Omental fat pad (tissue), 4 donors: ENCODE data around the gene SOCS4. TPM values are rescaled to one million over a fixed set of nuclear protein-coding genes. Genes with fewer than 3 reads are reported as not detected.

Experiments
- ATAC-seq: fragments of 150-250 bp; one replicate; pipeline ENCODE4 v1.9.1; 2016; ENCODE audit warnings: mild to moderate bottlenecking, moderate library complexity; ENCODE audit not compliant: low FRiP score
- DNase-seq: peaks from one replicate; pipeline ENCODE4 v3.0.0-alpha.2; 2019; ENCODE audit warnings: low spot score
- total RNA-seq, 4 donors: library from RNA; depleted of rRNA; stranded (reverse); fragments of >200 nt; gene quantifications; one replicate each; pipeline ENCODE4 v1.1.0, GENCODE V29; 2016
- TF ChIP-seq, protein P1 (sequence below), 3 donors: fragments of 450-650 bp; IDR thresholded peaks; one replicate each; pipeline ENCODE4 v1.5.1; 2016 to 2017; ENCODE audit warnings: antibody characterized with exemption in 3 of 3, mild to moderate bottlenecking in 3 of 3, moderate library complexity in 2 of 3

The SOCS4 gene
- total RNA-seq, 4 donors from 2014 or later: 15.9 to 25.5 (median 21.2) TPM

DNA sequence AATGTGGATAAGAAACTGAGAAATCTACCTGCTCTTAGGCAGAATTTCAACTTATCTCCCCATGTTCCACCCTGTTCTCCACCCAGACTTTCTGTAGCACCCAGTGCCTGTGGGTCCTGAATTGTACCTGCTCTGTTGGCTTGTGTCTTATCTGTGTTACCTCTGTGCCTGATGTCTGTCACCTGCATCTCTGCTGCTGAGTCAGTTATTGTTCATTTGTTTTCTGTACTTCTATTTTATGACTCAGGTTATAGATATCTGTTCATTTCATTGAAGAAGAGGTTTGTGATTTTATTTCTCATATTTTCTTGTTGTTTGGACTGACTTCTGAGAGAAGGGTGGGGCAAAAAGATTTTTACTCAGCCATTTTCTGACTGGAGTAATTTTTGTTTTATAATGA is 11.7 kb downstream of the SOCS4 start:
- ATAC-seq: no peak

DNA sequence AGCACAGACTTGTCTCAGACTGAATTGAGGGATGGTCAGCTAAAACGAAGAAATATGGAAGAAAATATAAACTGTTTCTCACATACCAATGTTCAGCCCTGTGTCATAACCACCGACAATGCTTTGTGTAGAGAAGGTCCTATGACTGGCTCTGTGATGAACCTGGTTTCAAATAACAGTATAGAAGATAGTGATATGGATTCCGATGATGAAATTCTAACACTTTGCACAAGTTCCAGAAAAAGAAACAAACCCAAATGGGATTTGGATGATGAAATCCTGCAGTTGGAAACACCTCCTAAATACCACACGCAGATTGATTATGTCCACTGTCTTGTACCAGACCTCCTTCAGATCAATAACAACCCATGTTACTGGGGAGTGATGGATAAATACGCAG is 16.5 kb downstream of the SOCS4 start:
- ATAC-seq (no peak), DNase-seq (no peak)
- TF ChIP-seq, protein P1, sequence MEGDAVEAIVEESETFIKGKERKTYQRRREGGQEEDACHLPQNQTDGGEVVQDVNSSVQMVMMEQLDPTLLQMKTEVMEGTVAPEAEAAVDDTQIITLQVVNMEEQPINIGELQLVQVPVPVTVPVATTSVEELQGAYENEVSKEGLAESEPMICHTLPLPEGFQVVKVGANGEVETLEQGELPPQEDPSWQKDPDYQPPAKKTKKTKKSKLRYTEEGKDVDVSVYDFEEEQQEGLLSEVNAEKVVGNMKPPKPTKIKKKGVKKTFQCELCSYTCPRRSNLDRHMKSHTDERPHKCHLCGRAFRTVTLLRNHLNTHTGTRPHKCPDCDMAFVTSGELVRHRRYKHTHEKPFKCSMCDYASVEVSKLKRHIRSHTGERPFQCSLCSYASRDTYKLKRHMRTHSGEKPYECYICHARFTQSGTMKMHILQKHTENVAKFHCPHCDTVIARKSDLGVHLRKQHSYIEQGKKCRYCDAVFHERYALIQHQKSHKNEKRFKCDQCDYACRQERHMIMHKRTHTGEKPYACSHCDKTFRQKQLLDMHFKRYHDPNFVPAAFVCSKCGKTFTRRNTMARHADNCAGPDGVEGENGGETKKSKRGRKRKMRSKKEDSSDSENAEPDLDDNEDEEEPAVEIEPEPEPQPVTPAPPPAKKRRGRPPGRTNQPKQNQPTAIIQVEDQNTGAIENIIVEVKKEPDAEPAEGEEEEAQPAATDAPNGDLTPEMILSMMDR (IDR thresholded peaks at IDR 0.05): no peak

More for the DNA sequence above, 11.7 kb downstream of the SOCS4 start:
- TF ChIP-seq, protein P1 (IDR thresholded peaks at IDR 0.05): no peak
- no peak for DNase-seq

DNA sequence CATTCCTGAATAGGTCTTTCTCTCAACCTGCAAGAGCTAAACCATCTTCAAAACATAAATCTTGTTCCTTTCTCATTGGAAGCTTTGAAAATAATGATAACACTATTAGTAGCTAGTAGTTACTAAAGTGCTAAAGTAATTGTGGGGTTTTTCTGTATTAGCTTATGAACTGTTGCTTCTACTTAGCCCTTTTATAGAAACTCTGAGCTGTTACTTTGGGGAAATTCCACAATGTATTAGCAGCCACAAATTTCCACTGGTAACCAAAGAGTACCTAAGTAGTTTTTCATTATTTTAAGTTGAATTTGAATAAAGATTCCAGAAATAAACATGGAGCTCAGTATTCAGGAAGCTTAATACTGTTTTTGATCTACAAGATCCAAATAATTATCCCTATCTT is 18.1 kb downstream of the SOCS4 start:
- DNase-seq (no peak), ATAC-seq (no peak)
- TF ChIP-seq, protein P1 (IDR thresholded peaks at IDR 0.05): no peak

DNA sequence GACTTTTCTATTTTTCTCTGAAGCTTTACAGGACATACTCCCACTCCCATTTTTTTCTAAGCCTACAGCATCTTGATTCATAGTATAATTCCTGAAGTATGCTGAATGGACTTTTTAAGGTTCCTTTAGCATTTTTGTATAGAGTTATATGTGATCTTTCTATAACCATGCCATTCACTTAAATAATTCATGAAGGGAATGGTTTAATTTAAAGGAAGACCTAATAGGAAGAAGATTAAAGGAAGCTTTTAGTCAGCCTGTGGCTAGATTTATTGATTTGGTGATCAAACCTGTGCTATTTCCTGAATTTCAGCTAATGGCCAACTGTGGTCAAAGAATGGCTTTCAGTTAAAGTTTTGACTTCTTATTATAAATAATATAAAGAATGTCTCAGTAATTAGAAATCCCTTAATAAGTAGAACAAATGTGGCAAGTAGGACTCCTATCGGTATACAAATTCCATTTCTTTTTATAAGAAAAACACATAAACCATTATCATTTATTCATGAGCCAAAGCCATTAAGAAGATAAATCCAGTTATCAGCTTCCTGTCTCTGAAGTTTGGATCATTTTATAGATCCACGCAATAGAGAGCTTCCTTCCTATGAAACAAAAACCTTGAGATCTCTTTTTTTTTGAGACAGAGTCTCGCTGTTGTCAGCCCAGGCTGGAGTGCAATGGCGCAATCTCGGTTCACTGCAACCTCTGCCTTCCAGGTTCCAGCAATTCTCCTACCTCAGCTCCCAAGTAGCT is 20.4 kb downstream of the SOCS4 start:
- TF ChIP-seq, protein P1 (IDR thresholded peaks at IDR 0.05): no peak
- no peak for ATAC-seq
- DNase-seq: no peak

DNA sequence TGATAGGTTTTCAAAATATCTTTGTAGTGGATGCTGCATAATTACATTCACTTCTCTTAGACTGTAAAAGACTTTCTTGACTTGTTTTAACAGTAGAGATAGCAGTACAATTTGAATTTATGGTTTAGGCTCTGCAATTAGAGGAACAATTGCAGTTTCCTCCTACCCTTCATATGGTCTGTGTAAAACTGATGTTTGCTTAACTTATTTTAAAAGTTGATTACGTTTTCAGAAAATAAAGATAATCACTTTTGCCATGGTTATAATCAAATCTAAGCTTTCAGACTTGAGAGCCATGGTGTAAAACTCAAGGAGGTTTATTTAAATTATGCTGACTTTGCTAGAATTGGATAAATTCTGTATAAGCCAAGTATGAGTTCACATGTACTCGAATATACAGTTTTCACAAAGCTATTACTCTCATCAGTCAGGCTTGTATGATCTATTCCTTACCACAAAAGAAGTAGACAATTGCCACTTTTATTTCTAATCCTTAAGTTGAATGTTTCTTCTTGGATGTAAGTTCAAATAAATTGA is 21.9 kb downstream of the SOCS4 start:
- no peak for DNase-seq
- TF ChIP-seq, protein P1 (IDR thresholded peaks at IDR 0.05): no peak
- ATAC-seq: no peak

DNA sequence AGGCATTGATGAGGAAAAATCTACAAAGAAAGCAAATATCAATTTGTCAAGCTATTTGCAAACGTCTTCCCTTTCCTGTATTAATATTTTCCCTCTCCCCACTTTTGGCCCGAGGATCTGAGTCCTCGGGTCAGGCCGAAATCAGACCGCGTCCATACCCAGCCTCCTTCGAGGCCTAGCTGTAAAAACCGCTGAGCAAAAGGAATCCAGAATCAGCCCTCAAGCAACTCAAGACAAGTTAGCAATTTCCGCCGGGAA is 24.1 kb downstream of the SOCS4 start:
- no peak for DNase-seq
- ATAC-seq: no peak
- TF ChIP-seq, protein P1 (IDR thresholded peaks at IDR 0.05): no peak
